ENCODE measurements around the gene UBL7.

- no peak for TF ChIP-seq CTCF (IDR thresholded peaks at IDR 0.05; ENCODE audit: low read length)
- TF ChIP-seq EZH2 (optimal IDR thresholded peaks at IDR 0.05; ENCODE audit: low read depth, low read length) = no peak
Measured at GRCh38 chr15:74400313-74400860, 60.6 kb downstream of the UBL7 start.

All from MM.1S (cell line).